EH (cell line): ENCODE measurements around the gene HYI.
A peak's percentile ranks its signal among the peaks of the same experiment; 100 is the strongest.
"Not testable (repeated sequence)": the region's sequence is repeated elsewhere in the genome, so short reads cannot be mapped to it uniquely, and the experiment has no call there.

Experiments used
- DNase-seq: peaks from one replicate; pipeline ENCODE4 v3.0.0-alpha.2; 2015; ENCODE audit warnings: low read depth

Gene HYI

DNA sequence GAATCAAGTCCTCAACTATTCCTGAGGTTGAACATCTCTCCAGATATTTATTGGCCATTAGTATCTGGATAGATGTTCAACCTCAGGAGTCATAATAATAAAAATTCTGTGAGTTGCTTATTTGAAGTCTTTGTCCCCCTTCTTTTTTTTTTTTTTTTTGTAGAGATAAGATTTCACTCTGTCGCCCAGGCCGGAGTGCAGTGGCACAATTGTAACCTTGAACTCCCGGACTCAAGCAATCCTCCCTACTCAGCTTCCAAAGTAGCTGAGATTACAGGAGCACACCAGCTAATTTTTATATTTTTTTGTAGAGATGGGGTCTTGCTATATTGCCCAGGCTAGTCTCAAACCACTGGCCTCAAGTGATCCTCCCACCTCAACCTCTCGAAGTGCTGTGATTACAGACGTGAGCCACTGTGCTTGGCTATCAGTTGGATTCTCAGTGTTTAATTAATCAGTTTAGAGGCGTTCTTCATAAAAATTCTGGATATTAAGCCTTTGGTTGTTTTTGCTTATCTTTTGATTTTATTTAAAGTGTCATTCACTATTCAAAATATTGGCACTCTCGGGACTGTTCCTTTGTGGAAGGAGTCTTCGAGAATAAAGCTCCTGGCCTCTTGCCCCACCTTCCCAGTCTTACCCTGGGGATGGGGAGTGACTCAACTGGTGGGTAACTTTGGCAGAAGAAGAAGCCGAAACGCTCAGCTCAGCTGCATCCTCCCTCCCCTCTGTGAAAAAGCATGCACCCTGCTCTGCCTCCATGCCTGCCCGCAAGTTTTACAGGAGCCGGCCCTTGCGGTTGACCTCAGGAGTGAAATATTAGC is 11.2 kb upstream of the HYI start:
- DNase-seq = no peak

GRCh38 chr1:43463479-43463878 is 9.7 kb upstream of the HYI start:
- DNase-seq = no peak

GRCh38 chr1:43460988-43461693 is 7.4 kb upstream of the HYI start:
- no peak for DNase-seq

DNA sequence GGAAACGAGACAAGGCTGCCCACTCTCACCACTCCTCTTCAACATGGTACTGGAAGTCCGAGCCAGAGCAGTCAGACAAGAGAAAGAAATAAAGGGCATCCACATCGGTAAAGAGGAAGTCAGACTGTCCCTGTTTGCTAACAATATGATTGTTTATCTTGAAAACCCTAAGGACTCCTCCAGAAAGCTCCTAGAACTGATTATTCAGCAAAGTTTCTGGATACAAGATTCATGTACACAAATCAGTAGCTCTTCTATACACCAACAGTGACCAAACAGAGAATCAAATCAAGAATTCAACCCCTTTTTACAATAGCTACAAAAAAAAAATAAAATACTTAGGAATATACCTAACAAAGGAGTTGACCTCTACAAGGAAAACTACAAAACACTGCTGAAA is 4.6 kb upstream of the HYI start:
- DNase-seq = not testable (repeated sequence)

- DNase-seq = no peak
Measured at GRCh38 chr1:43455213-43455889, 1.6 kb upstream of the HYI start.

DNA sequence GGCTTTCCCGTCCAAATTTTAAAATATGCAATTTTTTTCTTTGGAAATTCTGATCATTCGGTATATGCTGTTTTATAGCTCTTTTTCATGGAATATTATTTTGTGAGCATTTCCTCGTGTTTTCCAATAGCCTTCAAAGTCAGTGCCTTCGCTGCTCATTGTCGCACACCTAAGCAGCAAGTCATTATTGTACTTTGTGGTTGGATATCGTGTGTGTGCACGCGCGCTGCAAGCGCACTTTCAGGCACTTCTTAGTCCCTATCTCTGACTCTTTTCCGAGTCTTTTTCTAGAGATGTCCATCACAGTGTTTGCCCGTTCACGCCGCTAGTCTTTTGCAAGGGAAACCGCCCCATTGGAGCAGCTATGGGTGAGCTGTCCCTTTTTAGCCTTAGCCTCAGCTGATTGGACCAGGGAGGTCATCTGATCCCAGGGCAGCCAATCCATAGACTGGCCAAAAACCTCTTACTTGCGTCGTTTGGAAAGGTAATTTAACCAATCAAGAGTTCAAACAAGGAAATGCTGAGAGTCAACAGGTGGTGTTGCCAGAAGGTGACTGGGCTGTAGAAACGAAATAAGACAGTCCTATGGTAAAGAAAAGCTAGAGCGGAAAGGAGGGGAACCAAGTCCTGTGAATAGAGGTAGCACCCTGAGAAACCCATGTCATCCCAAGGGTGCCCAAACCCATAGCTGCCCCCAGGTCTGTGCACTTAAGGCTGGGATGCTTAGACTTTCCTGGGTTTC is 710 bp upstream of the HYI start:
- peak; percentile 87 for DNase-seq

DNA sequence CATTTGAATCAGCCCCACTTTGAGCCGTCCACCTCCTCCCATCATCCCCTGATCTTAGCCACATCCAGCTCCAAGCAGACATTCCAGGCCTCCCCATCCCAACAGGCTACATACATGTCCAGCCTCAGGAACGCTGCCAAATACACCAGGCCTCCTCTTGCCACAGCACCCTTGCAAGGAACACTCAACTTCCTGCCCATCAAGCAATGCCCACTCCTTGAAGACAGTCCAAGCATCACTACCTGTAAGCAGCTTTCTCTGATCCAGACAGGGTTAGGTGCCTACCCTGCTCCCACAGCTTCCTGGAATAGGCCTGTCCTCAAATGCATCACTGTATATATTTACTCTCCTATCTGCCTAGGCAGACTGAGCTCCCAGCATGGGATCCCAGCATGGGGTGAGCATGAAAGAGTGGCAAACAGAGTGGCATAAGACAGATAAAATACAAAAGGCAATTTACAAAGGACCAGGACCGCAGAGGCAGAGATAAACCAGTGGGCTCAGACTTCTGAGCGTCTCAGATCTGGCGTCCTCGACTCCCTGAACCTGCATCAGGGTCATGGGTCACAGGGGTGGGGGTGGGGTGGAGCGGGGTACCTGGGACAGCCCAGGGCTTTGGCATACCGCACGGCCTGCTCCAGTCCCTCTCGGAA is 816 bp downstream of the HYI start:
- peak; percentile 90 for DNase-seq

GRCh38 chr1:43451701-43452532 is 1.8 kb downstream of the HYI start:
- DNase-seq = no peak

DNA sequence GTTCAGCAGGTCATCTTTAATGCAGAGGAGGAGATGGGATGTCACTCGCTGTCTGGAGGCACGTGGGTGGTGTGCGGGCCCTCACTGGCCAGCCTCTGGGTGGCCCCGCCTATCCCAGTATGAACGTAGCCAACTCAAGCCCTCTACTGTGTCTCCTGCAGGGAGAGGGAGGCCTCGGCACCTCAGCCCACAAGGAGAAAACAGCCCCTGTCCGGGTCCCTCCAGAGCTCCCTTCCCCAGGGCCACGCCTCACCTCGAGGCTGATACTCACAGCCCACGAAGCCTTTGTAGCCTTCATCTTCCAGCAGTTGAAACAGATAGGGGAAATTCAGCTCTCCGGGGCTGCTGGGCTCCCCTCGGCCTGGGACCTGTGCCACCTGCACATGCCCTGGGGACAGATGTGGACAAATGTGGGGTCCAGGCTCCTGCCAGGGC is 2.6 kb downstream of the HYI start:
- DNase-seq = no peak

GRCh38 chr1:43450251-43450941 is 3.3 kb downstream of the HYI start:
- no peak for DNase-seq

DNA sequence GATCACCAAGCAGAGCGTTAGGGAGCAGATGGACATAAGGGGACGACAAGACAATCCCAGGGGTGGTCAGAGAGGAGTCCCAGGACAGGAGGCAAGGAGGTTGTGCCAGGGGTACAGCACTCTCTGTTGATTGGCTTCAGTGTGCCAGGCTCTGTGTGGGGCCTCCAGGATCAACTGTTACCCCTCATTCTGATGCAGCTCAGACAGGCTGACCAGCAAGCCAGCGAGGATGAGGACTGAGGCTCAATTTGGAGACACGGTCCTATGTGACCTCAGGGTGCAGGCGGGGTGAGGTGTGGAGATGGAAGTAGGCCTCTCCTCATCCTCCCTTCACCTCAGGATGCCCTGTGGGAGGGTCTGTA is 4.0 kb downstream of the HYI start:
- no peak for DNase-seq

DNA sequence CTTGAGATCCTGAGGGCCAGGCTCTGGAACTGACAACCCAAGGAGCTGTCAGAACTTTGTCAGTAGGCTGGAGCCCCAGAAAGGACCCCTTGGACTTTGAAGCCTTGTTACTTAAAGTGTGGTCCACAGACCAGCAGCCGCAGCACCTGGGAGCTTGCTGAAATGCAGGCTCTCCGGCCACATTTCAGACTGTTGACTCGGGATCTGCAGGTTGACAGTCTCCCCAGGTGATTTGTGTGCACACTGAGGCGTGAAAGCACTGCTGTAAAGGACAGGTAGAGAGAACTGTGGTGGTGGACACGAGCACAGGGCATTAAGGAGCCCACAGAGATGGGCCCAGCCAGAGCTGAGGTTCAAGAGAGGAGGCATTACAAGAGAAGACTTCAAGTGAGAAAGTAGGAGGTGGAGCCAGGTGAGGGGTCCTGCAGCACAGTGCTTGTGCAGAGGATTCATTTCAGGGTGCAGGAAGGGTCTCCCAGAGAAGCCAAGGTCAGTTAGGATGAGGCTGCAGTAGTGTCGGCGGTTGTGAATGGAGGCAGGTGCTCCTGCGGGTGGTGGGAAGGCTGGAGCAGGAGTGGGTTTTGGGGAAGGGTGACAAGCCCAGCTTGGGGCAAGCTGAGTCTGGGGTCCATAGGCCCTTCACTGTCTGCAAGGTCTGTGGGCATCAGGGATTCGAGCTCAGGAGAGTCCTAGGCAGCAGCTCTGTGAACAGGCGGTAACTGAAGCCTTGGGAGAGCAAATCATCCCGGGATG is 4.6 kb downstream of the HYI start:
- no peak for DNase-seq

- no peak for DNase-seq
Measured at GRCh38 chr1:43447891-43448708, 5.6 kb downstream of the HYI start.

- peak; percentile 20 for DNase-seq
Measured at GRCh38 chr1:43446881-43447835, 6.6 kb downstream of the HYI start.

DNA sequence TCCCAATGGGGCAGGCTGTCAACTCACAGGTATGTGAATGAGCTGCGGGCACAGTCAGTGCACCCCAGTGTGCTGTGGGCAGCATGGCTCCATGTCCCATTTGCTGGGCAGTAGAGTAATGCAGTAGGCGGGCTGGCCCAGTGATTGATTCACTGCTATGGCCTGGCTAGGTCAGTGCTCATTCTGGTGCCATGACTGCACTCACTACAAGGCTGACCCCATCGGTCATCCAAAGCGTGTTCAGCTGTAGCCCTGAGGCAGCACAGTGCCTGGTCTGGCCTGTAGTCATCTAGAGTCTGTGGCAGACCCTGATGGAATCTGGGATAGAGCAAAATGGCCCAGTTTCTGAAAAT is 7.4 kb downstream of the HYI start:
- DNase-seq = no peak

GRCh38 chr1:43445606-43446387 is 7.9 kb downstream of the HYI start:
- peak; percentile 47 for DNase-seq

GRCh38 chr1:43444836-43445235 is 8.9 kb downstream of the HYI start:
- DNase-seq = peak; percentile 41
